Smooth muscle cell (in vitro differentiated cells): ENCODE results near the gene LDHAL6B. TPM values are rescaled to one million over a fixed set of nuclear protein-coding genes. Genes with fewer than 3 reads are reported as not detected.

Experiments
- DNase-seq: peaks from one replicate; lab custom pipeline; 2025; ENCODE audit not compliant: unreplicated experiment; lab: John Stamatoyannopoulos, UW
- H2AFZ ChIP-seq: fragments of 200-600 bp; sonication (generic); 2 replicates; pipeline ENCODE4 v1.6.0; 2016; ENCODE audit warnings: antibody characterized with exemption, low read depth, mild to moderate bottlenecking
- H3F3A ChIP-seq: fragments of 200-600 bp; sonication (generic); 2 replicates; pipeline ENCODE4 v1.6.0; 2017; ENCODE audit warnings: antibody characterized with exemption, low read depth
- H3K27ac ChIP-seq: fragments of 200-600 bp; sonication (generic); 2 replicates; pipeline ENCODE4 v1.5.1; 2016; ENCODE audit warnings: low read depth, mild to moderate bottlenecking
- H3K27me3 ChIP-seq: fragments of 200-600 bp; sonication (generic); 2 replicates; pipeline ENCODE4 v1.6.1; 2016; ENCODE audit warnings: low read depth, mild to moderate bottlenecking
- H3K36me3 ChIP-seq: fragments of 200-600 bp; sonication (generic); 2 replicates; pipeline ENCODE4 v1.5.1; 2016; ENCODE audit warnings: low read depth
- H3K4me1 ChIP-seq: fragments of 200-600 bp; sonication (generic); 2 replicates; pipeline ENCODE4 v1.5.1; 2016; ENCODE audit warnings: low read depth
- H3K4me2 ChIP-seq: fragments of 200-600 bp; sonication (generic); 2 replicates; pipeline ENCODE4 v1.6.0; 2016; ENCODE audit warnings: mild to moderate bottlenecking
- H3K4me3 ChIP-seq: fragments of 200-600 bp; sonication (generic); 2 replicates; pipeline ENCODE4 v1.5.1; 2016; ENCODE audit warnings: mild to moderate bottlenecking
- H3K79me2 ChIP-seq: fragments of 200-600 bp; sonication (generic); 2 replicates; pipeline ENCODE4 v1.6.0; 2016; ENCODE audit warnings: low read depth, mild to moderate bottlenecking
- H3K9ac ChIP-seq: fragments of 200-600 bp; sonication (generic); 2 replicates; pipeline ENCODE4 v1.6.0; 2016; ENCODE audit warnings: low read depth
- H3K9me3 ChIP-seq: fragments of 200-600 bp; sonication (generic); replicated peaks from 2 replicates; pipeline ENCODE4 v1.5.1; 2016; ENCODE audit warnings: low read depth
- H4K20me1 ChIP-seq: fragments of 200-600 bp; sonication (generic); 2 replicates; pipeline ENCODE4 v1.6.0; 2016; ENCODE audit warnings: low read depth
- WGBS: methylation state at CpG from one replicate; pipeline ENCODE4 v1.1.7; 2016; ENCODE audit warnings: low lambda C conversion rate; 5-methylcytosine and 5-hydroxymethylcytosine counted together
- polyA plus RNA-seq: library from polyadenylated mRNA; unstranded; fragments of >200 nt; fragmentation: Nextera tagmentation; extraction: Ambion mirVana; gene quantifications from 2 replicates; pipeline ENCODE4 v1.2.1, GENCODE V29; 2016
- total RNA-seq: library from RNA; depleted of rRNA; stranded (reverse); fragments of >200 nt; gene quantifications from 2 replicates; pipeline ENCODE4 v1.2.3, GENCODE V29; 2014
- TF ChIP-seq, protein P1 (sequence below): fragments of 200-600 bp; sonication (generic); IDR thresholded peaks from 2 replicates; pipeline ENCODE4 v1.5.1; 2017; ENCODE audit warnings: borderline replicate concordance, mild to moderate bottlenecking, antibody characterized with exemption; ENCODE audit not compliant: insufficient read depth, poor library complexity, severe bottlenecking

LDHAL6B gene
- total and polyA plus RNA-seq, 2 experiments from 2014 or later, result not detected

DNA sequence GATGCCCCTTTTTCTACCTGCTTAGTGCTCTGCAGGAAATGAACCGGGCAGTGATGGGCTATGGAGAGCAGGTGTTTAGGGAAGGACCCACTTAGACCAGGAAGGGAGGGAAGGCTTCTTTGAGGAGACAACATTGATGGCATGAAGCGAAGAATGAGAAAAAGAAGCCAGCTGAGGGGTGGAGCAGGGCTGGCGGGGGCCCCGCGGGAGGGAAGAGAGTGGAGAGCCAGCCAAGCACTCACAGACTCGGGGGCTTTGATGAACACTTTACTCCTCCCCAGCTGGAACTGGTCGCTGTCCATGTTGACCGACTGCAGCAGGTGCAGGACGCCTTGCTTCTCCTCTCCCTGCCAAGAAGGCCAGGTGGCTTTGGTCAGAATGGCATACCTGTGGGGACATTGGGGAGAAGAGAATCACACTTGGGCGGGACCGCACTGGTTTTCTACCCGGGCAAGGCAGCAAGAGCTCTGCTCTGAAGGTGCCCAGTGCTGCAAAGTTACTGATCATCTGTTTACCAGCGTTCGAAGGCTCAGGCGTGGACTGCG, 28.4 kb upstream of the LDHAL6B start:
- H3K9me3 ChIP-seq, result peaks cover 4% of the 10 kb centered on the region
- no peaks in the 10 kb centered on the region for H4K20me1 ChIP-seq
- TF ChIP-seq, protein P1, sequence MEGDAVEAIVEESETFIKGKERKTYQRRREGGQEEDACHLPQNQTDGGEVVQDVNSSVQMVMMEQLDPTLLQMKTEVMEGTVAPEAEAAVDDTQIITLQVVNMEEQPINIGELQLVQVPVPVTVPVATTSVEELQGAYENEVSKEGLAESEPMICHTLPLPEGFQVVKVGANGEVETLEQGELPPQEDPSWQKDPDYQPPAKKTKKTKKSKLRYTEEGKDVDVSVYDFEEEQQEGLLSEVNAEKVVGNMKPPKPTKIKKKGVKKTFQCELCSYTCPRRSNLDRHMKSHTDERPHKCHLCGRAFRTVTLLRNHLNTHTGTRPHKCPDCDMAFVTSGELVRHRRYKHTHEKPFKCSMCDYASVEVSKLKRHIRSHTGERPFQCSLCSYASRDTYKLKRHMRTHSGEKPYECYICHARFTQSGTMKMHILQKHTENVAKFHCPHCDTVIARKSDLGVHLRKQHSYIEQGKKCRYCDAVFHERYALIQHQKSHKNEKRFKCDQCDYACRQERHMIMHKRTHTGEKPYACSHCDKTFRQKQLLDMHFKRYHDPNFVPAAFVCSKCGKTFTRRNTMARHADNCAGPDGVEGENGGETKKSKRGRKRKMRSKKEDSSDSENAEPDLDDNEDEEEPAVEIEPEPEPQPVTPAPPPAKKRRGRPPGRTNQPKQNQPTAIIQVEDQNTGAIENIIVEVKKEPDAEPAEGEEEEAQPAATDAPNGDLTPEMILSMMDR, result no peak
- H3K27me3 ChIP-seq, result no peaks in the 10 kb centered on the region
- H3K79me2 ChIP-seq, result no peaks in the 10 kb centered on the region
- H3K9ac ChIP-seq, result no peak overlapping the region
- H3K4me2 ChIP-seq, result no peak overlapping the region
- peaks cover 6% of the 10 kb centered on the region for H3K36me3 ChIP-seq
- DNase-seq, result no peak
- H2AFZ ChIP-seq, result no peak overlapping the region
- peaks cover 10% of the 10 kb centered on the region for H3K4me1 ChIP-seq
- 96% methylated on average over 16 of the region's 16 CpGs for WGBS
- no peak overlapping the region for H3K4me3 ChIP-seq
- peaks cover 12% of the 10 kb centered on the region for H3F3A ChIP-seq
- H3K27ac ChIP-seq, result no peak overlapping the region

DNA sequence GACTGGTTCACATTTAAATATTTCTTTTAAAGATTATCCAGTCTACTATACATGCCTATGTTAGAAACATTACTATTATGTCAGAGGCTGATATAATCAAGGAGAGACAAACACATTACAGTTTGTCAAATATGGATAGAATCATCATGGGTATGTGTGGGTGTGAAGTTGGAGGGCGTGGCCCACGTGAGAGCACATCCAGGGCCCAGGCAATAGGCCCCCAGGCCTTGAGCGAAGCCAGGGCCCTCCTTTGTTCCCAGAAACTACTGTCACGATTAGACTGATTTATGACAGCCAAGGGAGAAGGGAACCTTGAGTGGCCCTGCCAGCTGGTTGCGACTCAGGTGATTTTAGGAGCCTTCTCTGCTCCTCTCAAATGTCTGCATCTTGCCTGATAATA, 26.9 kb upstream of the LDHAL6B start:
- Histone ChIP-seq H3K27ac (no peak overlapping the region), H3K4me3 (no peak overlapping the region), H3K27me3 (no peaks in the 10 kb centered on the region), H3K9ac (no peak overlapping the region), H3K4me1 (peaks cover 10% of the 10 kb centered on the region), H3K79me2 (no peaks in the 10 kb centered on the region), H2AFZ (no peak overlapping the region), H3K4me2 (no peak overlapping the region), H4K20me1 (no peaks in the 10 kb centered on the region), H3K36me3 (peaks cover 4% of the 10 kb centered on the region), H3F3A (peaks cover 5% of the 10 kb centered on the region), H3K9me3 (peaks cover 4% of the 10 kb centered on the region)
- TF ChIP-seq, protein P1, result no peak
- 75% methylated on average over 5 of the region's 5 CpGs for WGBS
- no peak for DNase-seq

DNA sequence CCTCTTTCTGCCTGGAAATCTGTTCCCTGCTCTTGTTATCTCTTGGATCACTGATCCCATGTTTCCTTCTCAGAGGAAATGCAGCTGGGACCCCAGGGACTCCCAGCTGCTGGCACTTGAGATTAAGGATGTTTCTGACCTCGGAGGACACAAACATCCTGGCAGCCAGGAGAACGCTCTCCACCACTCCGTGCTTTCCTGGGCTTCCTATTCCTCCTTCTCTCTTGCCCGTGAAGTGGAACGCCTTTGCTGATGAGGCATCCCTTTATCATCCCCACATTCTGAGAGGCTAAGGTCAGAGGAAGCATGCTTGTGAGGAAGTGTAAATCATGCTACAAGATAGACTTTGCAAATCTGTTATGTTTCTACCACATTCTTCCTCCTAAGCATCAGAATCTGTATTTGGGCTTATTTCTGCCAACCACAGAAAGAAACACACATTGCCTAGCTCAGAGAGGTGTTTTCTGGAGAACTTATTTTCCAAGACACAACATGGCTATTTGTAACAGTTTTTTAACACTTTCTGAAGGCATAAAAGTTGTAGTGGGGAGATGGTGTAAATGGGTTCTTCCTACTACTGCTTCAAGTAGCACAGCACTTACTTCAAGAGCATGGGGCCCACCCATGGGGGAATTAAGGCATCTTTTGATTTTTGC, 25.6 kb upstream of the LDHAL6B start:
- Histone ChIP-seq H4K20me1 (no peaks in the 10 kb centered on the region), H3K36me3 (peaks cover 6% of the 10 kb centered on the region), H3F3A (peaks cover 5% of the 10 kb centered on the region), H3K4me3 (no peak overlapping the region), H3K9me3 (peaks cover 4% of the 10 kb centered on the region), H3K9ac (no peak overlapping the region), H3K4me1 (no peaks in the 10 kb centered on the region), H3K27me3 (no peaks in the 10 kb centered on the region), H3K79me2 (no peaks in the 10 kb centered on the region), H3K4me2 (no peak overlapping the region), H3K27ac (no peak overlapping the region), H2AFZ (no peak overlapping the region)
- WGBS, result 56% methylated on average over 5 of the region's 5 CpGs
- TF ChIP-seq, protein P1, result no peak
- DNase-seq, result no peak

DNA sequence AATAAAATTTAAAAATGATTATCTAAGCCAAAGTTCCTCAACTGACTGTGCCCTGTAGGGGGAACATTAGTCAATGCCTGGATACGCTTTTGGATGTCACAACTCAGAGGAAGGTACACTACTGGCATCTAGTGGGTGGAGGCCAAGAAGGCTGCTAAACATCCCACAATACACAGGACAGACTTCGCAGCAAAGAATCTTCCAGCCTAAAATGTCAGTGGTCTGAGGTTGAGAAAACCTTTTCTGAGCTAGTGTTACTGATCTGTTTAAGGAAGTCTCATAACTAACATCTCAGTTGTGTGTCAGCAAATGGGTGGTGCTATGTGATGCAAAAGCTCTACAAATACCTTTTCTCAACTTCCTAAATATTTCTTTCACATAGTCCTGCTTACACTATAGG, 20.9 kb upstream of the LDHAL6B start:
- peaks cover 4% of the 10 kb centered on the region for H3K9me3 ChIP-seq
- no peaks in the 10 kb centered on the region for H3K27me3 ChIP-seq
- no peaks in the 10 kb centered on the region for H4K20me1 ChIP-seq
- TF ChIP-seq, protein P1, result no peak
- DNase-seq, result no peak
- H3K36me3 ChIP-seq, result peaks cover 6% of the 10 kb centered on the region
- H3K4me3 ChIP-seq, result no peak overlapping the region
- no peaks in the 10 kb centered on the region for H3K79me2 ChIP-seq
- no peak overlapping the region for H2AFZ ChIP-seq
- H3K27ac ChIP-seq, result no peak overlapping the region
- no peak overlapping the region for H3K9ac ChIP-seq
- 100% methylated on average over 2 of the region's 2 CpGs for WGBS
- no peaks in the 10 kb centered on the region for H3K4me1 ChIP-seq
- peaks cover 3% of the 10 kb centered on the region for H3F3A ChIP-seq
- H3K4me2 ChIP-seq, result no peak overlapping the region
